ENCODE data around the gene KLHL21. TPM values are rescaled to one million over a fixed set of nuclear protein-coding genes. Genes with fewer than 3 reads are reported as not detected.

Gene KLHL21
- total and polyA plus RNA-seq, 9 donors = 14.4 to 40.4 (median 34.4) TPM

DNA sequence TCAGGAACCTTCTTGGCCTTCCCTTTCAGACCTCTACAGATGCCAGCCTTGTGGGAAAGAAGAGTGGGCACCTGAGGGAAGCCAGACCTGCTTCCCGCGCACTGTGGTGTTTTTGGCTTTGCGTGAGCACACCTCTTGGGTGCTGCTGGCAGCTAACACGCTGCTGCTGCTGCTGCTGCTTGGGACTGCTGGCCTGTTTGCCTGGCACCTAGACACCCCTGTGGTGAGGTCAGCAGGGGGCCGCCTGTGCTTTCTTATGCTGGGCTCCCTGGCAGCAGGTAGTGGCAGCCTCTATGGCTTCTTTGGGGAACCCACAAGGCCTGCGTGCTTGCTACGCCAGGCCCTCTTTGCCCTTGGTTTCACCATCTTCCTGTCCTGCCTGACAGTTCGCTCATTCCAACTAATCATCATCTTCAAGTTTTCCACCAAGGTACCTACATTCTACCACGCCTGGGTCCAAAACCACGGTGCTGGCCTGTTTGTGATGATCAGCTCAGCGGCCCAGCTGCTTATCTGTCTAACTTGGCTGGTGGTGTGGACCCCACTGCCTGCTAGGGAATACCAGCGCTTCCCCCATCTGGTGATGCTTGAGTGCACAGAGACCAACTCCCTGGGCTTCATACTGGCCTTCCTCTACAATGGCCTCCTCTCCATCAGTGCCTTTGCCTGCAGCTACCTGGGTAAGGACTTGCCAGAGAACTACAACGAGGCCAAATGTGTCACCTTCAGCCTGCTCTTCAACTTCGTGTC is 23.9 kb downstream of the KLHL21 start:
- 86 to 89% (median 86%) methylated on average over 14 of the region's 14 CpGs for WGBS, 3 donors
- DNase-seq = no peak
- H3K4me3 ChIP-seq = peak overlapping the region; percentile 99
- no peaks in the 10 kb centered on the region for H3K9me3 ChIP-seq
- no peaks in the 10 kb centered on the region for H3K27me3 ChIP-seq
- intact Hi-C loops (cut with DNase I) = loop anchor here in 1 of 4 donors (1.0 kb wide), 1 partner anchor 24 kb away; the partner anchor contains the start of gene NOL9
- H3K27ac ChIP-seq = peak overlapping the region; percentile 85 to 91
- no peaks in the 10 kb centered on the region for H3K36me3 ChIP-seq
- no peak for TF ChIP-seq POLR2A (IDR thresholded peaks at IDR 0.05)
- TF ChIP-seq, protein P1, sequence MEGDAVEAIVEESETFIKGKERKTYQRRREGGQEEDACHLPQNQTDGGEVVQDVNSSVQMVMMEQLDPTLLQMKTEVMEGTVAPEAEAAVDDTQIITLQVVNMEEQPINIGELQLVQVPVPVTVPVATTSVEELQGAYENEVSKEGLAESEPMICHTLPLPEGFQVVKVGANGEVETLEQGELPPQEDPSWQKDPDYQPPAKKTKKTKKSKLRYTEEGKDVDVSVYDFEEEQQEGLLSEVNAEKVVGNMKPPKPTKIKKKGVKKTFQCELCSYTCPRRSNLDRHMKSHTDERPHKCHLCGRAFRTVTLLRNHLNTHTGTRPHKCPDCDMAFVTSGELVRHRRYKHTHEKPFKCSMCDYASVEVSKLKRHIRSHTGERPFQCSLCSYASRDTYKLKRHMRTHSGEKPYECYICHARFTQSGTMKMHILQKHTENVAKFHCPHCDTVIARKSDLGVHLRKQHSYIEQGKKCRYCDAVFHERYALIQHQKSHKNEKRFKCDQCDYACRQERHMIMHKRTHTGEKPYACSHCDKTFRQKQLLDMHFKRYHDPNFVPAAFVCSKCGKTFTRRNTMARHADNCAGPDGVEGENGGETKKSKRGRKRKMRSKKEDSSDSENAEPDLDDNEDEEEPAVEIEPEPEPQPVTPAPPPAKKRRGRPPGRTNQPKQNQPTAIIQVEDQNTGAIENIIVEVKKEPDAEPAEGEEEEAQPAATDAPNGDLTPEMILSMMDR (IDR thresholded peaks at IDR 0.05) = no peak
- TF ChIP-seq EP300 (IDR thresholded peaks at IDR 0.05) = no peak
- peaks cover 4% of the 10 kb centered on the region for H3K4me1 ChIP-seq (ENCODE audit: insufficient read depth)

DNA sequence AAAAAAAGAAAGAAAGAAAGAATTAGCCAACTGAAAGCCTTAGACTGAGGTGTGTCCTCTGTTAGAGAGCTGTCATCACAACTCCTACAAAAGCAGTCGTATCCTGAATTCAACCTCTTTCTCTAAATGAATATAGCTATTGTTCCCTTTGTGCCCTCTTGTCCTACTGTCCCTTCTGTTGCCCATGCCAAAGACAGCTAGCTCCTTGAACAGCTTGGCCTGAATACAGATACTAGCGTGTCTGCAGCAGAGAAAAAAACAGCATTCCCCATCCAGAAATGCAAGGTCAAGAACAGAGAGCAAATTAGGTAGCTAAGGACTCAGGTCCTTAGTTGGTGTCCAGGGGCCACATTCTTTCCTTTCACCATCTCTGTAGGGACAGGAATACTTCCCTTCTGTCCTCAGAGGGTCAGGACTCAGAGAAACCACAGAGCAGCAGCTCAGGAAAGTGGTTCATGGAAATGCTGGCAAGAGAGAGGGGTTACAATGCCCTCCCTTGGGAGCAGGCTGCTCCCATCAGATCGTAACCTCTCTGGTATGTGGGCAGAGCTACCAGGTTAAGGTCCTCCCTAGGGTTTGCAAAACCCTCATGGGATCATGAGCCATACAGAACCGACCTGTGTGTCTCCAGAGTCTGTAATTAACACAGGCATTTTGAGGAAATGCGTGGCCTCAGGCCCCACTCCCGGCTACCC is 24.7 kb downstream of the KLHL21 start:
- WGBS, 3 donors = 77 to 79% (median 78%) methylated on average over 6 of the region's 6 CpGs
- DNase-seq = no peak
- Histone ChIP-seq H3K9me3 (no peaks in the 10 kb centered on the region), H3K4me1 (ENCODE audit: insufficient read depth) (peaks cover 4% of the 10 kb centered on the region), H3K36me3 (no peaks in the 10 kb centered on the region), H3K27ac (no peak overlapping the region), H3K27me3 (no peaks in the 10 kb centered on the region), H3K4me3 (no peak overlapping the region)
- TF ChIP-seq, protein P1 (IDR thresholded peaks at IDR 0.05) = no peak
- TF ChIP-seq EP300 (IDR thresholded peaks at IDR 0.05) (no peak), POLR2A (IDR thresholded peaks at IDR 0.05) (no peak)
- intact Hi-C loops (cut with DNase I) = no loop called here

DNA sequence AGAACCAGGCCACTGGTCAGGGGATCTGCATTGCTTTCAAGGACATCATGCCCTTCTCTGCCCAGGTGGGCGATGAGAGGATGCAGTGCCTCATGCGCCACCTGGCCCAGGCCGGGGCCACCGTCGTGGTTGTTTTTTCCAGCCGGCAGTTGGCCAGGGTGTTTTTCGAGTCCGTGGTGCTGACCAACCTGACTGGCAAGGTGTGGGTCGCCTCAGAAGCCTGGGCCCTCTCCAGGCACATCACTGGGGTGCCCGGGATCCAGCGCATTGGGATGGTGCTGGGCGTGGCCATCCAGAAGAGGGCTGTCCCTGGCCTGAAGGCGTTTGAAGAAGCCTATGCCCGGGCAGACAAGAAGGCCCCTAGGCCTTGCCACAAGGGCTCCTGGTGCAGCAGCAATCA is 27.9 kb downstream of the KLHL21 start:
- Histone ChIP-seq H3K36me3 (no peaks in the 10 kb centered on the region), H3K4me1 (ENCODE audit: insufficient read depth) (no peaks in the 10 kb centered on the region), H3K27ac (no peak overlapping the region), H3K9me3 (no peaks in the 10 kb centered on the region), H3K4me3 (no peak overlapping the region), H3K27me3 (no peaks in the 10 kb centered on the region)
- intact Hi-C loops (cut with DNase I) = no loop called here
- WGBS, 3 donors = 77 to 85% (median 83%) methylated on average over 14 of the region's 14 CpGs
- DNase-seq = no peak
- TF ChIP-seq EP300 (IDR thresholded peaks at IDR 0.05) (no peak), POLR2A (IDR thresholded peaks at IDR 0.05) (no peak)
- TF ChIP-seq, protein P1 (IDR thresholded peaks at IDR 0.05) = no peak

- H3K4me1 ChIP-seq (ENCODE audit: insufficient read depth) = no peaks in the 10 kb centered on the region
- no peak for DNase-seq
- no peak overlapping the region for H3K4me3 ChIP-seq
- H3K27me3 ChIP-seq = no peaks in the 10 kb centered on the region
- no peak overlapping the region for H3K27ac ChIP-seq
- intact Hi-C loops (cut with DNase I) = no loop called here
- H3K36me3 ChIP-seq = no peaks in the 10 kb centered on the region
- H3K9me3 ChIP-seq = no peaks in the 10 kb centered on the region
- TF ChIP-seq POLR2A (IDR thresholded peaks at IDR 0.05) = no peak
- TF ChIP-seq, protein P1 (IDR thresholded peaks at IDR 0.05) = no peak
- no peak for TF ChIP-seq EP300 (IDR thresholded peaks at IDR 0.05)
- 74 to 78% (median 75%) methylated on average over 8 of the region's 8 CpGs for WGBS, 3 donors
Measured at GRCh38 chr1:6574025-6574620, 28.5 kb downstream of the KLHL21 start.

Measured in ovary (tissue), 9 donors.